NCI-H1092 treated with DMSO at 0.1 percent for 48 hours (cell line): Measurements from ENCODE around the gene TRMT112.
A peak's percentile ranks its signal among the peaks of the same experiment; 100 is the strongest.

ENCODE experiments used
- DNase-seq: peaks from one replicate; lab custom pipeline; 2025; lab: John Stamatoyannopoulos, UW

TRMT112 gene

DNA sequence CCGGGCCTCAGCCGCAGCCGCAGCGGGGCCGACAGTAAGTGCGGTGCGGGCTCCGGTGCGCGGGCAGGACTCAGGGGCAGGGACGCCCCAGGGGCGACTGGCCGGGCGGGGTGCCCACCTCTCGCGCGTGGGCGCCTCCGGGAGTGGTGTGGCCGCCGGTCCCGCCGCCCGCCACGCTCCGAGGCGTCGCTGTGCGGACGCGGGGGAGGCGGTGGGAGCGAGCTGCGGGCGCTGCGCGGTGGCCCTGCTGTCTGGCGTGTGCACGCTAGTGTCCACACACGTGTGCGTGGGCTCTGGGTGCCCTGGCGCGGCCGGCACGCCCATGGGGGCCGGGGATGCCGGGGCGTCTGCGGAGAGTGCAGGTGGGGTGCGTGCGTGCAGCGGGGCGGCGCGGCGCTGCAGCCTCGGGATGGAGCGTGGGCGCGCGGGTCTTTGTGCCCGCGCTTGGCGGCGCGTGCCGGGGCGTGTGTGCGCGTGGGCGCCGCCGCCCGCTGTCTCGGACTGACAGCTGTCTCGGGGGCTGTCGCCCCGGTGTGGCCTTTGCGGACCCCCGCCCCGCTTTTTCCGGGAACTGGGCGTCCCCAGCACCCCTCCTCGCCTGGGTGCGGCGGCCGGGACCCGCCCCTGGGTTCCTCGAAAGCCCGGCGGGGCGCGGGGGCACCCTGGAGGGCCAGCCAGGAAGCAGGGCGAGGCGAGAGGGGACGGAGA, 25.5 kb downstream of the TRMT112 start:
- DNase-seq: no peak

DNA sequence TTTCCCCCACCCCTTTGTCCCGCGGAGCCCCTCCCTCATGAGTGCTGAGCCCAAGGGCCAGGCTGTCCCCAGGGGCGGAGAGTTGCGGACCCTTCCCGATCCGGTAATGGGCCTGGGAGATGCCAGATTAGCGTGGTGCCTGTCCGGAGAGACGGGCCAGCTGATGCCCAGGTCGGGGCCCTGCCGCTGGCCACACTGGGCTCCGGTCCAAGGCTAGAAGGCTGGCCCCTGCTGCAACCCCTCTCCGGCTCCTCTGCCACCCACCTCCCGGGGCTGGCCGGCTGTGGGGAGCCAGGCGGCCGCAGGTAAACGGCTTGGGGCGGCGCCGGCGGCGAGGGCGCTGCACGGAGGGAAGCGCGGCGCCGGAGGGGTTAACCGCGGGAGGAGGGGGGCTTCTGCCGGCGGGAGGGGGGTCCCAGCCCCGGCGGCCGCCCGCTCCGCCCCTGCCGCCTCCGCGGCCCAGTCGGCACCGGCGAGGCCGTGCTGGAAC, 26.1 kb downstream of the TRMT112 start, which contains the start of gene KCNK4:
Gene KCNK4, plus strand, starts transcription at position 41 of the 490 bp plus-strand sequence. CDS start 1,717 bp downstream, outside the sequence.
- DNase-seq: no peak

DNA sequence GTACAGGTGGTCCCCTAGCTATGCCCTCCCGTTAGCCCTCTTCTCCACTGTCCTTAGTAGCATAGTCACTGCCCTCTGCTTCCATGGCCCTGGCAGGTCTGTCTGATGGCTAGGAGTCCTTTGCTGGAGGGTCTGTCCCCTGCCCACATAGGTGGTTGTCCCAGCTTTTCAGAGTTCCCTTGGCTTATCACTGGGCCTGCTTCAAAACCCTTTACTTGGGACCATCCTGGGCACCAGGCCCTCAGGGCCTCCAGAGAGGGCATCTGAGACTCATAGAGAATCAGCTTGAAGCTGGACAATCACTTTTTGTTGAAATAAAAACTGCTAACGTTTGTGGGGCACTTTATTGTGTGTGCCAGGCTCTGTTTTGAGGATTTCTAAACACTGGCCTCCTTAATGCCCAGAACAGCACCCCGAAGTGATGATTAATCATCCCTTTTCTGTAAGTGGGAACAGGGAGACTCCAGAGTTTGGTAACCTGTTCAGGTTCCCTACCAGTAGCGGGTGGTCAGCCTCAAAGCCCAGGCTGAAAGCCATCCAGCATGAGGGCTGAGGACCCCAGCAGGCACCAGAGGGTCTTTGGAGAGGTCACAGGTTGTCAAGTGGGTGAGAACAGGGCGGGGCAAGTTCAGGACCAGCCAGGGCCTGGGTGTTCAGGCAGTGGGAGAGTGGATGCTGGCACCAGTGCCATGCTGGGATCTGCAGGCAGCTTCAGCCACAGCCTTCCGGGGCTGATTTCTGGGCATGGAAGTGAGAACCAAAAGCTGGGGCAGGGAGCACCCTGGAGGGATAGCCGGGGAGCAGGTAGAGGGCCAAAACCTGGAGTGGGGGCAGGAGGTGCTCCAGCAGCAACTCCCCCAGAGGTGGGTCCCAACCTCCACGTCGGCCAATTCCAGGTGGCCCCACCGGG, 26.8 kb downstream of the TRMT112 start:
- DNase-seq: no peak

DNA sequence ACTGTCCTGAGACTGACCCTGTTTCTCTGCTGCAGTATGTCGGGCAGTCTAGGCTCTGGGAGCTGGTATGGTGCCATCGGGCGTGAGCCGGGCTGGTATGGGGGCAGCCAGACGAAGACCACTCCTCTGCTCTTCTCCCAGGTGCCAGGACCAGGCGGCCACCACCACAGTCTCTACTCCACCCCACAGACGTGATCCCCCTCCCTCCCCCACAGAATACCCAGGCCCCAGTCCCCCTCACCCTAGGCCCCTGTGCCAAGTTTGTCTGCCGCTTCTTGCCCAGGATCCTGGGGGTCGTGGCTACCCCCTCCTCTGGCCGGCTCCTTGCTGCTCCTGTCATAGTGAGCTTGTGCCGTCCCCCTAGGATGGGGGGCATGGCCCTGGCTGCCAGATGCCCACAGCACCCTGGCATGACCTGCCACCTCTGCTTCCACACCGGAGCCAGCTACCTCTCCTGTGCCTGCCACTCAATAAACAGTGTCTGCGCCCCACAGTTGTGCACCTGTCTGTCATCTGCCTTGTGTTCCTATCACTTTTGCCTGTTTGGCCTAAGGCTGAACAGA, 28.3 kb downstream of the TRMT112 start:
- DNase-seq: no peak

DNA sequence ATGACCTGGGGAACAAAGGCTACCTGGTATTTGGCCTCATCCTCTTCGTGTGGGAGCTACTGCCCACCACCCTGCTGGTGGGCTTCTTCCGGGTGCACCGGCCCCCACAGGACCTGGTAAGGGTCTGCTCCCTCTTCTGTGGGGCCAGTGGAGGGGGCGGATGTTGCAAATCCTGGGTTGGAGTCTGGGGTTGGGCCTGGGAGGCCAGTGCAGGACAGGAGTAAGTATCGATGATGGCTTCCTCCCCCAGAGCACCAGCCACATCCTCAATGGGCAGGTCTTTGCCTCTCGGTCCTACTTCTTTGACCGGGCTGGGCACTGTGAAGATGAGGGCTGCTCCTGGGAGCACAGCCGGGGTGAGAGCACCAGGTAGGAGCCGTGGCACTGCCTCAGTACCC, 29.0 kb downstream of the TRMT112 start:
- no peak for DNase-seq

DNA sequence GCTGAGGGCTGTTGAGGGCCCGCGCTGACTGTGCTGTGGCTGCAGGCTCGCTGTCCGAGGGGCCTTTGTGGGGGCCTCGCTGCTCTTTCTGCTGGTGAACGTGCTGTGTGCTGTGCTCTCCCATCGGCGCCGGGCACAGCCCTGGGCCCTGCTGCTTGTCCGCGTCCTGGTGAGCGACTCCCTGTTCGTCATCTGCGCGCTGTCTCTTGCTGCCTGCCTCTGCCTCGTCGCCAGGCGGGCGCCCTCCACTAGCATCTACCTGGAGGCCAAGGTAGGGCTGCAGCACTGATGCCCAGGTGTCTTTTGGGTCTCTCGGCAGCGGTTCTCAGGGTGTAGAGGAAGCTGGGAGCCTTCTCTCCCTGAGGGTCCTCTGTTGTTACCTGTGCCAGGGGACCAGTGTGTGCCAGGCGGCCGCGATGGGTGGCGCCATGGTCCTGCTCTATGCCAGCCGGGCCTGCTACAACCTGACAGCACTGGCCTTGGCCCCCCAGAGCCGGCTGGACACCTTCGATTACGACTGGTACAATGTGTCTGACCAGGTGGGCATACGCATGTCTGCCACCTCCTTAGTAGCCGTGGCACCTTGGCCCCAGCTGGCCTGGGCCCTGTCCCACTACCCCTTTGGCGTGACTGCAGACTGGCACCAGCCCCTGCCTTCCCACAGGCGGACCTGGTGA, 29.5 kb downstream of the TRMT112 start:
- DNase-seq: no peak

DNA sequence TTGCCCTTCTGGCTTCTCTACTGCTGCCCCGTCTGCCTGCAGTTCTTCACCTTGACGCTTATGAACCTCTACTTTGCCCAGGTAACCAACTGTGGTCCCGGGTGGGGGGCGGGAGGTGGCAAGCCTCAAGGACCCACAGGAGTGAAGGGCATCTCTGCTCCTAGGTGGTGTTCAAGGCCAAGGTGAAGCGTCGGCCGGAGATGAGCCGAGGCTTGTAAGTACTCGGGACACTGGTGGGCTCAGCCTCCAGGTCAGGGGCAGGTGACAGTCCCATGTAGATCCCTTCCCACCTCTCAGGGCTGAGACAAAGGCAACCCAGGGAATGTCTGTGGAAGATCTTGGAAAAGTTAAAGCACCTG, 30.6 kb downstream of the TRMT112 start:
- DNase-seq: no peak

DNA sequence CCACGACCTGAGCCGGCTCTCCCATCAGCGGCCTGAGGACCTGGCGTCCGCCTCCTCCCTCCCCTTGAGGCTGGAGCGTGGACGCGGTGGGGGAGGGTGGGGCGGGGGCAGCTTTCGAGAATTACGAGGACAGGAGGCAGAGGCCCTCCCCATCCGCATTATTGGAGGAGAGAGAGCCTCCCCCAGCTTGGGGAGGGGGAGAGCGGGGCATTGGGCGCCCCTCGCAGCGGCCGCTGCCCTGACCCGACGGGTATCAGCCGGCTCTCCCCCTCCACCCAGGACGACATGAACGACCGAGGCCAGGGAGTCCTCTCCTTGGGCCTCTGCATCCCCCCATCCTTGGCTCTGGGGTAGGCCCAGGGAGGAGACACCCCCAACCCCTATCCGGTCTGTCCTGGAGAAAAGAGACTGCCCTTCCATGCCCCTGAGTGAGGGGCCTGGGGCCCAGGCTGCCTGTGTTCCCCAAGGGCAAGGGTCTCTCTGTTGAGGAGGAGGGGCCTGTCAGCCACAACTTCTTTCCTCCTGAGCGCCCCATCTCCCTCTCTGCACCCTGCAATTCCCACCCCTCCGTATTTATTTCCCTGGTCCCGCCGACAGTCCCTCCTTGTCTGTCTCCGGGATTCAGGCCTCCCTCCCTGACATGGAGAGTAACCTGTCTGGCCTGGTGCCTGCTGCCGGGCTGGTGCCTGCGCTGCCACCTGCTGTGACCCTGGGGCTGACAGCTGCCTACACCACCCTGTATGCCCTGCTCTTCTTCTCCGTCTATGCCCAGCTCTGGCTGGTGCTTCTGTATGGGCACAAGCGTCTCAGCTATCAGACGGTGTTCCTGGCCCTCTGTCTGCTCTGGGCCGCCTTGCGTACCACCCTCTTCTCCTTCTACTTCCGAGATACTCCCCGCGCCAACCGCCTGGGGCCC, 31.2 kb downstream of the TRMT112 start:
- peak; percentile 75 for DNase-seq

DNA sequence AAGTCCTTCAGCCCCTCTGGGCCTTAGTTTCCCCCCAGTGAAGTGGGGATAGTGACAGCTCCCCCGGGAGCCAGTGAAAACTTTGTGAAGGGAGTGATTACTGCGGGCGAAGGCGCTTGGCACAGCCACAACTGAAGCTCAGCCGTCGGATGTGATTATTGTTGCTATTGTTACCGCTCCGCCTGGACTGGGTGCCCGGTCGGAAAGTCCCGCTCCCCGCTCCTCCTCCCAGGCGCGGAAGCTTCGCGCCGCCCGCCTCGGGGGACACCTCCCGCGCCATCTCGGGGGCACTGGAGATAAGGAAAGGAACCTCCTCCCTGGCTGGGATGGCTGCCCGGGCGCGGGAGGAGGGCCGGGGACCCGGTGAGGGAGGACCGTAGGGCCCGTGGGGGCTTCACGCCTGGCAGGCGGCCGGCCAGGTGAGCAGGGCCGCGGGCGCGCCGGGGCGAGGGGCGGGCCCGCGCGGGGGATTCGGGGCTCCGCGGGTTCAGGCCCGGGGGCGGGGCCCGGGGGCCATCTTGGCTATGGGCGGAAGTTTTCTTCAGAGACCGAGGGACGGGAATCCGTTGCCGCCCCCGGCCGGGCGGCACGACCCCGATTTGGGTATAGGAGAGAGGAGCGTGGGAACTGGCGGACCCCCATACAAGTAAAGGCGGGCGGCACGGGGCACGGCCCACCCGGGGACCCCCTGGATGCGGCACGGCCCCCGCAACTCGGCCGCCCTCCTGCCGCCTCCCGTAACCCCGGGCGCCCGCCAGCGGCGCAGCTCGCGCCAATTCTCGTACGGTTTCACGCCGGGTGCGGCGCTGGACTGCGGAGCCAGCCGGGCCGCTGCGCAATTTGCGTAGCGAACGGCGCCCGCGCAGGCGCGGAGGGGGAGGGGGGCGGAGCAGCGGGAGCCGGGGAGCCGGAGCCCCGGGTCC, 32.1 kb downstream of the TRMT112 start, which contains the start of gene GPR137:
Gene GPR137, plus strand, starts transcription at position 887 of the 923 bp plus-strand sequence. CDS start 677 bp downstream, outside the sequence.
- DNase-seq: peak; percentile 87

DNA sequence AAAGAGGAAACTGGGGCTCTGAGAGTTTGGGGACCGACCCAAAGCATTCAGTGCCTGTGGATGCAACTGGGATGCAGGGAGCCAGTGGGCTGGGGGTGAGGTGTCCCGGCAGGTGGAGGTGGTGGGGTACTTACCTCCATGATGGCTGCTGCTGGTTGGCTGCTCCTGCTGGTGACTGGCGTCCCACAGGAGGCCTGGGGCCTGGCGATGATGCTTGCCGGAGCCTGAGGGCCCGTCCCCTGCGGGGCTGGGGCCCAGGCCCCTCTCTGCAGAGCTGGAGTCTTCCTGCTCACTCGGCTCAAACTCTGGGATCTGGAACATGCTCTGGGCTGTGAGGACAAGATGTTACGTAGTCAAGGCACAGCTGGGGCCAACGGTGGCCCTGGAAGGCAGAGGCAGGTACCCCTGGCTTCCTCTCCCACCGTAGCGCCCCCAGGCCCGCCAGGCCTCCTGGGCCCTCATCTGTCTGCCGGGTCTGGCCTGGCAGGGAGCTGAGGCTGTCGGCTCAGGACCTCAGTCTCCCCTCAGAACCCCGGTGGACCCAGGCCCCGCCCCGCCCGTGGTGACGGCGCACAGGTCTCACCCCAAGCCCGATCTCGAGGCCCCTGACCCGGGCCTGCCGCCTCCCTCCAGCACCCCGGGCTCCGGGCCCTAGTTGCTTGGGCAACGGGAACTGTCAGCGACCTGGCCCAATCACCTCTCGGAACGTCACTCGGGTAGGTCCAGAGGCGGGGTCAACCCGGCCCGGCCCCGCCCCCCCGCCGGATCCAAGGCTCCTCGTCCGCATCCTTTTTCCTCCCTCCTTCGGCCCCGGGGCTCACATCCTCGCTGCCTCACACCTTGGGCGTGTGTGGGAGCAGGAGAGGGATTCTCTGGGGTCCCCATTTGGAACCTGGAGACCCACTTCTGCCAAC, 33.1 kb downstream of the TRMT112 start, which contains the start of gene BAD:
Gene BAD, minus strand, starts transcription at position 618 of the 914 bp plus-strand sequence. Its CDS starts 297 bp downstream, at position 321.
- peak; percentile 96 for DNase-seq

DNA sequence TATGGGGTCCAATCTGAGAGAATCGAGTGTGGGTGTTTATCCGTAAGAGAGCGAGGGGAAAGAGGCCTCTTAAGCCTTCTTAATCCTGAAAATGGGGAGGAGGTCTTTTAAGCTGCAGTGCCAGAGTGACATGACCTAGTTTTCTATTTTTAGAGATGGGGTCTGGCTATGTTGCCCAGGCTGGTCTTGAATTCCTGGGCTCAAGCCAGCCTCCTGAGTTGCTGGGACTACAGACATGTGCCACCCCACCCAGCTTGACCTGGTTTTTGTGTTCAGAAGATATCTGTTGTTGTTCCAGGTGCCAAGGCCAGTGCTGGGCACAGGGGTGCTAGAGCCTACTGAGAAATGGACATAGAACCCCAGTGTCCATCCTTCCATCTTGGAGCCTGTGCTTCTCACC, 34.3 kb downstream of the TRMT112 start:
- no peak for DNase-seq

DNA sequence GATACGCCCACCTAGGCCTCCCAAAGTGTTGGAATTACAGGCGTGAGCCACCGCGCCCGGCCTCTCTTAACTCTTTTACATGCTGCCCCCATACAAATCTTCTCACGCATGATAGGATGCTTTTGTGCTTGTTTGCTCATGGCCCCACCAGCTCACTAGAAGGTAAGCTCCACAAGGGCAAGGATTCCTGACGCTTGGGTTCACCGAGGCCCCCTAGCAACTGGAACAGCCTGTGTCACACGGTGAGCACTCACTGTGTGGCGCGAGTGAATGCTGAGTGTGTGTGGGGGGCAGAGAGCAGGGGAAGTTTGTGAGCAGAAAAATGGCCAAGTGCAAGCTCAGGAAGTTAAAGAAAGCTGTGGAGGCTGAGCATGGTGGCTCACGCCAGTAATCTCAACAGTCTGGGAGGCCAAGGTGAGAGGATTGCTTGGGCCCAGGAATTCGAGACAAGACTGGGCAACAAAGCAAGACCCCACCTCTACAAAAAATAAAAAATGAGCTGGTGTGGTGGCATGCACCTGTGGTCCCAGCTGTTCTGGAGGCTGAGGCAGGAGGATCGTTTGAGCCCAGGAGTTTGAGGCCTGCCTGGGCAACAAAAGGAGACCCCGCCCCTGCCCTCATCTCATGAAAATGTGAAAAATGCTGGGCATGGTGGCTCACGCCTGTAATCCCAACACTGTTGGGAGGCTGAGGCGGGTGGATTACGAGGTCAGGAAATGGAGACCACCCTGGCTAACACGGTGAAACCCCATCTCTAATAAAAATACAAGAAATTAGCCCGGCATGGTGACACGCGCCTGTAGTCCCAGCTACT, 35.2 kb downstream of the TRMT112 start:
- no peak for DNase-seq

DNA sequence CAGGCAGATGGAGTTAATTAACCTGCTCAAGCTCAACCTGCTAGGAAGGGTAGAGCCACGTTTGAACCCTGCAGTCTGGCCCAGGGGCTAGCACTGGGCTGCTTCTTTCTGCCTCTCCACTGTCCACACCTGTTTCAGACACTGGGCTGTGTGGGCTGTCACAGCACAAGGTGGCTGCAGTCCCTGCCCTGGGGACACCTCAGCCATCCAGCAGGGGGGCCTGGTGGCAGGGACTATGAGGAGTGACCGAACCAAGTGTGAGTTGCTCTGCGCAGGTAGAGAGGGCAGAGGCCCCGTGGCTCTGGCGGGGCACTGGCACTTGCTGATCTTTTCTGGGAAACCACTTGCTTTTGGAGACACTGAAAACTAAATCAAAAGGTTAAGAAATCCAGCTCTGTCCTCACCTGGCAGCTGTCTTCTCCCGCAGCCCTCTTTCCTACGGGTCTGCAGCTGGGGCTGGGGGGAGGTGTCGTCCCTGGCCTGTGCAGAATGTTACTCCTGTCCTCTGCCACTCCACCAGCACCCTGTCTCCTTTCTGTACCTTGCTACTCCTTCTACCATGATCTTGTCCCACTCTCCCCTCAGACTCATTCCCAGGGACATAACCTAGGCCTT, 38.7 kb downstream of the TRMT112 start:
- no peak for DNase-seq

DNA sequence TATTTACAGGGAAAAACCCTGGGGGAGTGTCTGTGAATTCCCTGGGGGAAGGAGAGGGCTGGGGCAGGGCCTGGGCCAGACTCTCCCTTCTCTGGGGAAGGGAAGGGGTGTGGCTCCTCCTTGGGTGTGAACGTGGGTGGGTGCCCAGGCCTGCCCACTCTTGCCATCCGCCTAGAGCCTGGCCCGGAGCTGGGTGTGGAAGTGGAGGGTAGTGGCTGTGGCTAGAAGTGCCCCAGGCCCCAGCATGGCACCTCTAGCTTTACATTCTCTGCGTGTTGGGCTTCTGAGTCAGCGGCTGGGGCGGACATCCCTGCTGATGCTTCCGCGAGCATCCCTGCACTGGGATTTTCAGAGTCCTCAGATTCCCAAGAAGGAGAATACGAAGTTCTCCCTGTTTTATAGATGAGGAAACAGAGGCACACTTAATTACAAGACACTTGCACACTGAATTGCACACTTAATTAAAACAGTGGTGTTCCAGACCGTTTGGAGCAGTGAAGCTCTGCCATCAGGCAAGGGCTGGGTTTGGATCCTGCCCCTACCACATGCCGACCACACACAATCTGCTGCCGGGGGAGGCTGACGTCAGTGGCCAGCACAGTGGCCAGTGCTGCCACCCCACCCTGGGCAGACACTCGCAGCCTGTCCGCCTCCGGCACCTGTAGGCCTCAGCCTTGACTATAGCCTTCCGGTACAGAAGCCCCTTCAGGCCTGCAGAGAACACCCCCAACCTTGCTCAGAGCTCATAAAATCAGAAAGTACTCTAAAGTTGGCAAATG, 40.5 kb downstream of the TRMT112 start:
- no peak for DNase-seq

DNA sequence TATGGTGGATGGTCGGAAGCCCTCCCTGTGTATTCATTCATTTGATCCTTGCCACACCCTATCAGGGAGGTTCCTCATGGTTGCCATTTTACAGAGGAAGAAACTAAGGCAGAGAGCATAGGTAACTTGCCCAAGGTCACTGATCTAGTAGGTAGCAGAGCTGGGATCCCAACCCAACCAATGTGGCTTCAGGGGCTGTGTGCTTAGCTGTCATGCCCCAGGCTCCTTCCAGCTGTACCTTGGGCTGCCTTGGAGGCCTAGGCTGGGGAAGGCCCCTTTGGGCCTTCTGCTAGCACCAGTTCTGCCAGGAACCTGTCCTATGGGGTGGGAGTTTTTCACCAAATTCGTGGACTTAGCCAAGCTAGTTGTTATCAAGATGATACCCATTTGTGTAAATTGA, 41.5 kb downstream of the TRMT112 start:
- DNase-seq: no peak

DNA sequence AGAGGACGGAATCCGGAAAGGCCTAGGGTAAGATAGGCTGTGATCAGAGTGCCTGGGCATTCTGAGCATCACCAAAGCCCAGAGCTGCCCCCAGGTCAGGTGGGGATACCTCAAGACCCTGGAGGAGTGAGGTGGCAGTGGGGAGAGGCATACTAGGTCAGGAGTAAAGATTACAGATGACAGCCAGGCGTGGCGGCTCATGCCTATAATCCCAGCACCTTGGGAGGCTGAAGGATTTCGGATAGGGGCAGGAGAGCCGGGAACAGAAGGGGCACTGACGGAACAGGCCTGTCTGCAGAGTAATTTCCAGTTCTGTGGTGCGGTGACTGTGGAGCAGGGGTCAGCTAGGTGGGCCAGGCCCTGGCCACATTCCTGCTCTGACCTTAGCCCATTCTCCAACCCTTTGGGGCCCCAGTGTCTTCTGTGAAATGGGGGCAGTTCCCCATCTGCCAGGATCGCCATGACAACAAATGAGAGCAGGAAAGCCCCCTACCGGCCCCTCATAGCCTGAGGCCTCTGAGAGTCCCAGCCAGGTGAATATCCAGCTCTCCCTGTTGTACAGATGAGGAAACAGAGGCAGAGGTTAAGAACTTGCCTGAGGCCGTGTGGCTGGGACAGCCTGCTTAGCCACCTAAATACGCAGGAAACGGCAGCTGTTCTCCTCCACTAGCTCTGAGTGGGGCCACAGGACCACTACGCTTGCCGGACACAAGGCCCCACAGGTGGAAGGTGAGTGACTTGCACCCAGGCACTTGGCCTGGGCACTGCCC, 42.1 kb downstream of the TRMT112 start:
- DNase-seq: no peak
